SK-N-SH treated with all-trans-retinoic acid at 6 μM for 48 hours (cell line): ENCODE results near the gene FGF14.

Experiments
- CSRNP3 ChIP-seq: fragments of 250-450 bp; sonication (Bioruptor Pico); IDR thresholded peaks from 2 replicates; pipeline ENCODE4 v1.5.1; 2021; ENCODE audit warnings: mild to moderate bottlenecking, moderate library complexity
- ZFP3 ChIP-seq: fragments of 250-450 bp; sonication (Bioruptor Pico); IDR thresholded peaks from 2 replicates; pipeline ENCODE4 v1.5.0; 2020; ENCODE audit warnings: mild to moderate bottlenecking, moderate library complexity
- TF ChIP-seq, protein P1 (sequence below): fragments of 250-450 bp; sonication (Bioruptor Pico); IDR thresholded peaks from 2 replicates; pipeline ENCODE4 v1.8.0; 2020; ENCODE audit warnings: mild to moderate bottlenecking, moderate library complexity, borderline replicate concordance

DNA sequence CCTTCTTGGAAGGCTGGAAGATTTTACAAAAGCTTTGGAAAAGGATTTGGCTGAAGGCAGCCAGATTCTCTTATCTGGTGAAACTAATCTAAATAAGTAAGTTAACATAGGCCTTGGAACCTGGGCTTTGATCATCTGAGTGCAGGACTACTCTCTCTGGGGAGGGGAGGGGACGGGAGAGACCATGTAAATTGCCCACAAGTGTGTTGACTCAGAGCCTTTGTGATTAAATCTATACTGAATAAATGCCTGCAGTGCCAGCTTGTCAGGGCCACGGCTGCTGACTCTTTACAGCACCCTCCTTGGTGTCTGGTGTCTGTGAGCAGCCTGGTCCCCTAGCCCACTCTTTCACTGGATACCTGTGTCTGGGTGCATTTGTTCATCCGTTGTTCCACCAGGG, 698.0 kb downstream of the FGF14 start:
- no peak for TF ChIP-seq CSRNP3 (CRISPR knock-in tag)
- TF ChIP-seq ZFP3 = no peak
- TF ChIP-seq, protein P1, sequence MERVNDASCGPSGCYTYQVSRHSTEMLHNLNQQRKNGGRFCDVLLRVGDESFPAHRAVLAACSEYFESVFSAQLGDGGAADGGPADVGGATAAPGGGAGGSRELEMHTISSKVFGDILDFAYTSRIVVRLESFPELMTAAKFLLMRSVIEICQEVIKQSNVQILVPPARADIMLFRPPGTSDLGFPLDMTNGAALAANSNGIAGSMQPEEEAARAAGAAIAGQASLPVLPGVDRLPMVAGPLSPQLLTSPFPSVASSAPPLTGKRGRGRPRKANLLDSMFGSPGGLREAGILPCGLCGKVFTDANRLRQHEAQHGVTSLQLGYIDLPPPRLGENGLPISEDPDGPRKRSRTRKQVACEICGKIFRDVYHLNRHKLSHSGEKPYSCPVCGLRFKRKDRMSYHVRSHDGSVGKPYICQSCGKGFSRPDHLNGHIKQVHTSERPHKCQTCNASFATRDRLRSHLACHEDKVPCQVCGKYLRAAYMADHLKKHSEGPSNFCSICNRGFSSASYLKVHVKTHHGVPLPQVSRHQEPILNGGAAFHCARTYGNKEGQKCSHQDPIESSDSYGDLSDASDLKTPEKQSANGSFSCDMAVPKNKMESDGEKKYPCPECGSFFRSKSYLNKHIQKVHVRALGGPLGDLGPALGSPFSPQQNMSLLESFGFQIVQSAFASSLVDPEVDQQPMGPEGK (CRISPR knock-in tag) = no peak
